HG03280 (cell line): ENCODE measurements around the gene SAMD13.

Source experiments
- ATAC-seq: cut with Tn5 transposase; IDR thresholded peaks from one replicate; pipeline ENCODE4 v1.9.1; 2021; ENCODE audit warnings: mild to moderate bottlenecking, moderate library complexity; ENCODE audit not compliant: unreplicated experiment

The SAMD13 gene

DNA sequence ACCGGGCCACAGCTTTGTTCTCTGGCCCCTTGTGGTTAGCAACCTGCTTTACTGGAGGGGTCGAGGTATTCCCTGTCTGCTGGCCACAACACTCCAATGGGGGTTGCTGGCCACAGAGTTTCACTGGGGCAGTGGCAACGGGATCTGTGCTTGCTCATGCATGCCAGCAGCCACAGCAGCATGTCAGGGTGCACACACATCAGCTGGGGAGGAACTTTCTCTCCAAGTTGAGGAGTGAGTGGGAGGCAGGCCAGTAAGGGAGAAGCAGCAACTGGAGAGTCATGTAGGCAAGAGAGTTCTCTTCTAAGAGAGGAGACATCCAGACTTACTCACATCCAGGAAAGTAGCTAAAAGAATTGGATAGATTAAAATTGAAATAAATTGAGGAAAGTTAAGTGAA is 38.0 kb downstream of the SAMD13 start:
- ATAC-seq, result no peak

DNA sequence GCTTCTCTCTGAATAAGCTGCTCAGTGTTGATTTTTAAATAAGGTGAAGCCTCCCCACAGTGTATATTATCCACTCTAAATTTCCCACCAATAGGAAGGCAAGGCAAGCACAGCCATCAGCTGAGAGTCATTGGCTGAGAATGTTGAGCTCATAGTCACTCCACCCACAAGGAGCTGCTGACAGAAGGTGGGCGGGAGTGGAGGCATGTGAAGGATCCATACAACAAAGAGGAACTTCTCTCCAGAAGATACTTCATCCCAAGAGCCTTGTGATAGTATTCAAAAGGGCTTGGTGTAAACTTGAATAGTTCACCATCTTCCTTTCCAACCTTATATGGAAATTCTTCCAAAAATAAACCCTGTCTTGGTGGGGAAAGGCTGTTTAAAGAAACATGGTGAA is 42.8 kb downstream of the SAMD13 start:
- ATAC-seq, result no peak

DNA sequence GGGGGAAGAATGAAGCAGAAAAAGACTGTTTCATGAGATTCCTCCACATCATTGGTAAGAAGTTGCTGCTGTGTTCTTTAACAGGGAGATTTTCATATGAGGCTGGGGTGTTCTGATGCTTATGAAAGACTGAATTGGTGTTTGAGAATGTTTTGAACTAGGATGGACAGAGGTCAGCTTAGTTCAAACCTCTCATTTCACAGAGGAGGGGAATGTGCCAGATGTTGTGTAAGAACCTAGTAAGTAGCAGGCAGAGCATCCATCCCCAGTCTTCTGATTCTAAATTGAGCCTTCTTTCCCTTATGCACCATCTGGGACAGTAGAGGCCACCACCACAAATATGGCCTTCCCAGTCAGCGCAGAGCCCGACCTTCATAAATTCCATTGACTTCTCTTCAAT is 43.7 kb downstream of the SAMD13 start:
- ATAC-seq, result no peak

DNA sequence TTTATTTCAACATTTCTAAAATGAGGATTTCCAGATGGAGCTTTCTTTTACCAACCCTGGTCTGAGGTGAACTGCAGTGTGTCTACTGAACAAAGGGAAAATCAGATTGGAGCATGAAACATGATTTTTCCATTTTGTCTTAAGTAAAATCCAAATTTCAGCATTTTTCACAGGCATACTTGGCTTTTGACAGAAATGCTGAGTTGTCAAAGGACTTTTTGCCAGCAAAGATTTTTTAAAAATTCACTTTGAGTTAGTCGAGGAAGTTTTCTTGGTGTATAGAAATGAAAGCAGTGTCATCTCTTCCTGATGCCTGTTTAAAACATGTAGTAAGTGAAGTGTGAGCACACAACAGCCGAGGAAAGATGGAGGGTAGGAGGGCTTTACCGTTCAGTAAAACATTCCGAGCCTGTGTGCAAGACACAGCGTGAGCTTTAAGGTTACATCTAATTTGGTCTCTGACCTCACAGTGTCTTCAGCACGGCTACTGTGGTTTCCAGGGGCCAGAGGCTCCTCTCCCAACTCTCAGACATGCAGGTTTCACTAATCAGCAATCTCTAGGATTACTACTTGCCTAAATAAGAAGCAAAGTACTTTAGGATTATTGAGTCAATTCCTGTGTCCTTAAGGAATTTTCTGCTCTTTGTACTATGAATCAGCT is 45.9 kb downstream of the SAMD13 start:
- no peak for ATAC-seq

DNA sequence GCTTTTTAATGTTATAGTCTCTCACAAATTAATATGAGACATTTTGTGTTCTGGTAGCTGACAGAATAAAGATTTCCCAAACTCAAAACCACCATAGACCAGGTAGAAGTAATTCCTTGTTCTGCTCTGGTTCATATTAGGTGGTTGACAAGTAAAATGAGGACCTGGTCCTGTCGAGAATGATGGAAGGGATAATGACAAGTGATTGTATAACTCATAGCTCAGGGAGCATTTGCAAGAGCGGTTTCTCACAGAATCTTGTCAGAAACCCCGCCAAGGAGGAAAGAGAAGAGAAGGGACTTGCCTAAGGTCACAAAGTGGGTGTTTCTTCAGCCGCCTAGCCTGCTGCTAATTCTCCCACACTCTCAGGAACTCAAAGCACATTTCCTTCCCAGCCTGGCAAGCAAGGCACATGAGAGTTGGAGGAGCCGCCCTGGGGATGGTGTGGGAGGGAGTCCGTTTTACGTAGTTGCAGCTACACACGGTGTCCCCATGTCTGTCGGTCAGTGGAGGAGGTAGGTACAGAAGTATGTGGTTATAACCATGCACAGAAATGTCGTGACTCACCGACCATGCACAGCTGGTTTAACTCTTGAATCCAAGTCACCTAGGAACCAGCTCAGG is 46.5 kb downstream of the SAMD13 start:
- ATAC-seq, result no peak

DNA sequence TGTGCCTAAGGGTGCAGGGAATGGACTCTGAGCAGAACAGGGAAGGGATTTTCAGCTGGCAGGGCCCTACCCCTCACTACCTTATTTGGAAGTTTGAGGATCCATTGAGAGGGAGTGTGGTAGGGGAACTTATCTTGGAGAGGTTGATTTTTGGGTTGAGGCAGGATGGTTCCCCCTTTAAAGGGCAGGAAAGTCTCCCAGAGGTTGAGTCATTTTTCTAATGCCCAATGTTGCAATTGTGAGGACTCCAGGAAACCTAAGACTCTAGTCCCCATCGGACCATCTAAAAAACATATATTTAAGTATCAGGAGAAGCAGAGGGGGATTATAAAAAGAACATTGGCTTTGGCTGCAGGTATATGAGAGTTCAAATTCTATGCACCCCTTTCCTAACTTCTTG is 47.3 kb downstream of the SAMD13 start:
- no peak for ATAC-seq

DNA sequence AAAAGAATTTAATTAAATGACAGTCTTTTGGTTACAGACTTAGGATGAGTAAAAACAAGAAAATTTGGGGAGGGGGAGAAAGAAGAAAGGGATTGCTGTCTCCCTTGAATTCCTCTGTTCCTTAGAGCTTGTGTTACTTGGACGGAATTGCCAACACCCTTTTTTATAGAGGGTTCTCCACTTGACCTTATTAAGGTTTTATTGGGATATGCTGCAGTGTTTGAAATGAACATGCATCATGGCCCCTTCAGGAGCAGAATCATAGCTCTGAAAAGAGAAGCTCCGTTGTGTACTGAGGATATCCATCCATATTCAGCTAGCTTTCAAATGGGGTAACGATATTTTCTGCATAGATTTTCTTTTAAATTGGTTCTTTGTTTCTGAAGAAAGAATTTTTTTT is 48.6 kb downstream of the SAMD13 start:
- no peak for ATAC-seq

DNA sequence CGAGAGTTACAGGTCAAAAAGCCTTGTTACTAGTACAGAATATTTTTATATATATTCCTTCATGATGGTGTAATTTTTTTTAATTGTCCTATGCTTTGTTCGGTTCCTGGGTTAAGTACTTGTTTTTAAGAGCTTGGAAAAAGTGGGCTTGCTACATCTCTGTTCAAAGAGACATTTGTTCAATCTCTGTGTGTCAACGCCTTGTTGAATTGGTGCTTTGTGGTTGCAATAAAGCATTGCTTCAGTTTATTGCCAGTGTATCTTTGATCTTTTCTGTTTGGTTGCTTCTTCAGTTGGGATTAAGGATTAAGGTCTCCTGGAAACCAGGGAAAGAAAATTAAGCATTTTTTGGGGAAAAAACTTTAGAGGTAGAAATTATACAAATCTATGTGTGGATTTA is 49.0 kb downstream of the SAMD13 start:
- ATAC-seq, result no peak

DNA sequence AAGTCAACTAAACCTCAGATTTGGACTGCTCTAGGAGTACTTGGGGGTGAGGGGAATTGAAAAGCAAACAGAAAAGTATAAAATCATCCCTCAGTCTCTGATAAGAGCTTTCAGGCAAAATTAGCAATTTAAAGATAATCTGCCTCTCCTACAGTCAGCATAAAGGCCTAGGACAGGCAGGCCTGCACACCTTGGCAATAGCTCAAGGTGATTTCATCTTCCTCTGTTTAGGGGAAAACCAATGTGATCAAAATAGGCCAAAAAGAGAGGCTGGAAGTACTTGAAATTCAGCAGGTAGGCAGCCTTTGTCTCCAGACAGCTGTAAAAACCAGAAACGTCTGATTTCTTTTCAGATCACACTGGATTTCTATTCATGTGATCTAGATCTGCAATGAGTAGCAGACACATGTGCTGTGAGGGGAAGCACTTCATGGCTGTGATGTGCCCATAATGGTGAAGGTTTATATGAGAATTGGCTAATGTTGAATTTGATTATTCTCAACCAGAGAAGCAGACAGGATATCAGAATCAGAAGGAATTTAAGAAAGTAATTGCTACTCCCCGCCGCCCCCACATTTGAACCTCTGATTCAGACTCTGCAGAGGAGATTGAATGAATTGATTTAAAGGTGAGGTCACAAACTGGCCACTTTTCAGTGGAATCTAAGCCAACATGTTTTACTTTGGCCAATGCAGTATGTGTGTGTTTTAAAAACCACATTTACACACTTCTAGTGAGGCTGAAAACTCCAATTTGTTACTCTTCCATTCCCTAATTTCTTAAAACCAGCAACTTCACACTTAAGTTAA is 51.0 kb downstream of the SAMD13 start:
- no peak for ATAC-seq

DNA sequence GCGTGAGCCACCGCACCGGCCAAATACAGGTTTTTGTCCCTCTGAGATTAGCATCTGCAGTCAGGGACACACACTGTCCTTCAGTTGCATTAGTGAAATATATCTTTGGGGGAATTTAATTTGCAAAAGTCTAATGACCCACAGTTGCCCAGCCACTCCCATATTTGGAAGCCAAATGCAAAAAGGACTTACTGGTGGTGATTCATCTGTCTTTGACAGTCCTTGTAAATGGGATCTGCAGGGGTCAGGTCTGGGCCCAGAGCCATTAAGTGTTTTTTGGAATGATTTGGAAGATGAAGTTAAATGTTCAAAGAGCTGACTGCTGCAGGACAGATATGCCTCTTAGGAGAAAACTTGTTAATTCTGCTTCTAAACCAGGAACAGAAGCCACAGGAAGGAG is 52.2 kb downstream of the SAMD13 start:
- ATAC-seq, result no peak

DNA sequence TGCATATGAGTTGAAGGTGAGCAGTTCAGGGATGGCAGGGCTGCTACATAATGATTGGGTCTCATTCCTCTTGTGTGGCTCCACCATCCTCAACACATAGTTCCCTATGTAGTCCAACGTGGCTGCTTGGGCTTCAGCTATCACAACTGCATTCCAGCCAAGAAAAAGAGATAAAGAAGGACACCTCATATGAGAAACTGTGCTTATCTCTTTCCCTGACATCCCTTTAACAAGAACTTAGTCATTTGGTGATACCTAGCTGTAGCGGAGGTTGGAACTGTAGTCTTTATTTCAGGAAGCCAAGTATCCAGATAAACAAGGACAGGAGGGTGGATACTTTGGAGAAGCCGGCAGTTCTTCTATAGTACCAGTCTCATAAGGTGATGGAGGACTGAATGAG is 54.0 kb downstream of the SAMD13 start:
- ATAC-seq, result no peak

DNA sequence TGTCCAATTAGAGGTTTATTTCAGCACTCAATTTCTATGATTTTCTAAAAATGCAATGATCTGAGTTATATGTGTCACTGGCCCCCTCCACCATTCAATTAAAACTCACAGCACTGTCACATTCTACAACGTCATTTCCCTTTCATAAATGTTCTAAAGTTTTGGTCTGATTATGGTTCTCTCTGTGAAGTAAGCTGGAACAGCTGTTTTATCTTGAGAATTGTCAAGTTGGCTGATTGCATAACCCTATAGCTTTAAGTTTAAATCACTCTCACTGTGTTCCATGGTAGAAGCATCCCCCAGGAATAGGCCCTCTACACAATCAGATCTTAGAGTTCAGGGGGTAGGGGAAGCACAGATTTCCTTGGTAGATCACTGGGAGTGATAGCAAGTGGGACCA is 55.4 kb downstream of the SAMD13 start:
- ATAC-seq, result no peak

DNA sequence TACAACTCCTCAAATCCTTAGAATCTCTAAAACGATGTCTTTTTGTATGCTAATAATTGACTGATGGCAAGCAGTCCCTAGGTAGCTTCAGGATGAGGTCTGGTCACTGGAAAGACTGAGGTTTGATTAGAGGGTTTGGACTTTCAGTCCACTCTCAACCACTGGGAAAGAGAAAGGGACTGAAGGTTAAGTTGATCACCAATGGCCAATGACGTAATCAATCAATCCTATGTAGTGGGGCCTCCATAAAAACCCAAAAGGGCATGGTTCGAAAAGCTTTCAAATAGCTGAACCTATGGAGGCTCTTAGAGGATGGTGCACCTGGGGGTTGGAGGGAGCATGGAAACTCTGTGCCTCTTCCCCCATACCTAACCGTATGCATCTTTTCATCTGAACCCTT is 57.2 kb downstream of the SAMD13 start:
- ATAC-seq, result no peak

DNA sequence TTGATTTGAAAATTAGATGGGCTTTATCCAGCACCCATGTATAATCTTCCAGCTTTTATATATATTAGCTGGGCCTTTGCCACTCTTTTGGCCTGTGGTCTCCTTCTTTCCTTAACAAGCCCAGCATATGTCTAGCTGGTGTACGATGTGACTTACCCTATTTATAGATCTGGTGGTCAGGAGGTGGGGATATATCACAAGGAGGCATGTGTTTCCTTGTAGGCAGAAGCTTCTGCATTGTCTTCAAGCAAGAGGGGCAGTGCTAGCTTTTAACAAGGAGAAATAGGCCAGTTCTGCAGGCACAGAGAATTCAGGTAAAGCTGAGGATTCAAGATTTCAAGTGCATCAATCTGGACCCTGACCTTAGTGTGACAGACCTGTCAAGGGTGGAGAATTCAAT is 58.8 kb downstream of the SAMD13 start:
- no peak for ATAC-seq

DNA sequence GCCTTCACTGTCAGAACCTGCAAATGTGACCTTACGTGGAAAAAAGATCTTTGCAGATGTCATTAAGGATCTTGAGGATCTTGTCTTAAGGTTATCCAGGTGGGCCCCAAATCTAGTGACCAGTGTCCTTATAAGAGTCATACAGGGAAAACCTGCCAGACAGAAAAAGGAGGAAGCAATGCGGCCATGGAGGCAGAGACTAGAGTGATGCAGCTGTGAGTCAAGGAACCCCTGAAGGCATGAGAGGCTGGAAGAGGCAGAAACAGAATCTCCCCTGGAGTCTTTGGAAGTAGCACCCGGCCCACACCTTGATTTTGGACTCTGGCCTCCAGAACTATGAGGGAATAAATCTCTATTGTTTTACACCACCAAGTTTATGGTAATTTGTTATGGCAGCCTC is 60.3 kb downstream of the SAMD13 start:
- no peak for ATAC-seq

DNA sequence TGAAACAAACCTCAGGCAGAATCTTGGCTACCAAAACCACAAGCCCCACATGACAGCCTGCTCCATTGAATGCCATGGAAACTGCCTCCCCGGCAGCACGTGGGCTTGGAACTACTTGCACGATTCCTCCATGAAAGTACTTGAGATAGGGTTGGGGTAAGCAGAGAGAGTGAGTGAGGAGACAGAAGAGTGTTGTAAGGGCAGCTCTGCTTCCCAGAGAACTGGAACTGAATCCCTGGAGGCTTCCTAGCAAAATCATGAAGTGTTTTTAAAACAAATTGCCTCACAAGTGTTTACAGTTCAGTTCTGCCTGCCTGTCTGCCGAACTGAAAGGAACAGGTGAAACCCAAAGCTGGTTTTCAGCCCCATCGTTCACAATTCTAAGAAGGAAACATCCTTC is 61.5 kb downstream of the SAMD13 start:
- no peak for ATAC-seq

DNA sequence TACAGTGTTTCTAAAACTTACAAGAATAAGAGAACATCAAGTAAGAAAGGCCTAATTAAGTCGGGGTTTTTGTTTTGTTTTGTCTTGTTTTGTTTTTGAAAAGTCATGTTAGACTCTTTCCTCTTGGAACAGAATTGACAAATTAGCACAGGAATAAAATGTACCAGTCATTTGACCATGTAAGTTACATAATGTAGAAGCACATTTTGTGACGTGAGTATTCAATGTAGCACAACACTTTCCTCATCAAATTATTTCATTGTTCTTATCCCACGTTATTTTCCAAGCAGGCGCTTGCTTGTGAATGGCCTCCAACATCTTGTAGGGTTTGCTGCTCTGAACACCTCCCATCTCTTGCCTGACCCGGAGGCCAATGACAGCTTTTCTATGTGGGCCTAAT is 62.1 kb downstream of the SAMD13 start:
- ATAC-seq, result no peak

DNA sequence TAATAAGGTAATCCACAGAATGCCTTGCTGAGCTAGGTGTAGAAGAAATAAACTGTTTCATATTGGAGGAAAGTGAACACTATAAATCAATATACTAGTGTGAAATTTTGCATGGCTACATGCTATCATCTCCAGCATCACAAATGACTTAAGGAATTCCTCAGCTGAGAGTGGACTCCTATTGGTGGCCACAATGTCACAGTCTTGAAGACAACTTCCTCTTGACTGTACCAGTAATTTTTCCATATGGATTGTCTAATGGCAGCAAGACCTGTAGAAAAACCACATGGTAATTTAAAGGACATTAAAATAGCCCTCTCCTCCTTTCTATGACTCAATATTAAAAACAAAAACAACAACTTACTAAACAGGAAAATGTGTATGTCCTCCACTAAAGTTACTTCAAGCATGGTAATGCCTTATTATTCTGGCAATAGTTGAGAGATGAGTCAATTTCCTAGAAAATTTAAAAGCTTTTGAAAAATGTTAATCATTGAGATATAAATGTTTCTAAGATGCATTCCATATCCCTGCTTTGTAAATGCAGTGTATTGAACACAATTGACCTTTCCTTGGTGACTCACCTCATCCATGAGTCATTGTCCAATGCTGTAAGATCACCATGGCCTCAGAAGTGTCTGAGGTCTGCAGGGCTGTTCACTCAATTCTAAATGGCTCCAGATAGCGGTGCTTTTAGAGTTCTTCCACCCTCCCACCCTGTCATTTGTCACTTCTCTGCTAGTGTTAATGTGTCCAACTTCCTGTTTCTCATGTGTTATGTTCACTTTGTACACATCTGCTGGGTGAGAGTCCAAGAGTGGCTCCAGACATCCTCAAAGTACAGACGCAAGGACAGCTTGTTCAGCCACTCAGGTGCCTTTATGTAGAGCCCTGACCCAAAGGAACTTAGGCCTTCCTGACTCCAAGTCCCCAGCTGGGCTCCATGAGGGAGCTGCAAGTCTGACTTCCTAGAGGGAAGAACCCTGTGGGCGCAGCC is 64.0 kb downstream of the SAMD13 start:
- no peak for ATAC-seq

DNA sequence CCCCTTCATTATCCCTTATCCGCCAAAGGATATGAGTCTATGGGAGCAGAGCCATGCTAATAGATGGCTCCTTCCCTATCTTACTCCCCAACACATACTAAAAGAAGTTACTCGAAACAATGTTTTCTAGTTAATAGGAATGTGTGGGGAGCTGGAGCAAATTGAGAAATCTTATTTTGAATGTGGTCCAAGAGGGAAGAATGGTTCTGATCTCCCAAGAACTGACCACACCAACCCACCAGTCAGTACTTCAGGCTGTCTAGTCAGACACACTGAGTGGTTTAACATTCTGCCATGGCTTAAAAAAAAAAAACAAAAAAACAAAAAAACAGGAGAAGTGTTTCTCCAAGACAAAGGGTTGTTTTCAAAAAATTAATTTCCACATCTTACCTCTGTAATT is 65.3 kb downstream of the SAMD13 start:
- ATAC-seq, result no peak

DNA sequence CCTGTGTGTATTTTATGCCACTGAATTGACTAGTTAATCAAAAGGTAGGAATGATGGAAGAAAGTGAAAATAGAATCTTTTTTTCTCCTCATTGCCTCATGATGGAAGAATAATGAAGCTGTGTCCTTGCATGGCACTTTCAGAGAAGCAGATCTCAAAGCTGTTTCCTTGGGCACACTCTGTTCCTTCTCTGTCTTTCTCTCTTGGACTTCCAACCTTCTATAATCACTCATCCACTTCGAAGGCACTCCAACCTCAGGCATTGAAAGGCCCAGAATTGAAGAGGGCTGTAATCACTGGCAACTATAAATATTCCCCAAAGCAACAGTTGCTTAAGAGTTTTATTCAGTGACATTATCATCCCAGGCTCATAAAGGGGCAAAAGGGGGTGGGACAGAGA is 65.7 kb downstream of the SAMD13 start:
- ATAC-seq, result no peak

DNA sequence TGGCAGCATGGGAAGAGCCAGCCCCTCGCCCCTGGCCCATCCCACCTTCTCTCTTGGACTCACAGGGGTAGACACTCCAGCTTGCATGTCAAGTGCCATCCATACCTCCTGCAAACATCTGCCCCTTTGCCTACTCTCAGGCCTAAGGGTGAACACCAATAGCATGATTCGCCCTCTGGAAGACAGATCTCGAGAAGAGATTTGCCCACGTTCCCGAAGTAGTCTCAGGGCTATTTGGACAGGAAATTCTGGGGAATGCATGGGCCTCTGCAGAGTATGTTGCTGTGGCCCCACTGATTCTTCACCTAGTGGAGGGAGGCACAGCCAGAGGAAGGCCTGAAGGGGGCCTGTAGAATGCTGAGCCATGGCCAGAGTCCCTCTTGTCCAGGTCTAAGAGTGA is 66.9 kb downstream of the SAMD13 start:
- ATAC-seq, result no peak
